Measurements from ENCODE around the gene FAM13B. TPM values are rescaled to one million over a fixed set of nuclear protein-coding genes. Genes with fewer than 3 reads are reported as not detected.

The FAM13B gene
- total and polyA plus RNA-seq, 7 donors = 4.2 to 9.4 (median 7.8) TPM

DNA sequence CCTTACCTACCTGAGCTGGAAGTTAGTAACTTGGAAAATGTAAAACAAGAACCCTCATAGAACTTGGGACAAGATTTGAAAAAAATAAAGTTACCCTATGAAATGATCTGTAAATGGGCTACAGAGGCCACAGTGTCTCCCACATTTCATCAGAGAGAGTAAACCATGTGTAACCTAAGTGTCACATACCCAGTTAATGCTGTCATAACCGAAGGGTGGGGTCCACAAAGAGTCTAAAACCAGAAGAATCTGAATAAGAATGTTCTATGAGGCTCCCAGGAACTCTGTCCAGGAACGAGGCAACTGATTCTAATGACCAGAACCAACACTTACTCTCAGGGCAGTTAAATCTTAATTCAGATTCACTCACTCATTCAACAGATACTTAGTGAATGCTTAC is 1.0 kb upstream of the FAM13B start:
- Histone ChIP-seq H3K9me3 (no peaks in the 10 kb centered on the region), H3K4me1 (peaks cover 37% of the 10 kb centered on the region), H3K27me3 (ENCODE audit: insufficient read depth in 3 of 3, low read length in 2 of 3) (no peaks in the 10 kb centered on the region), H3K36me3 (ENCODE audit: insufficient read depth in 1 of 2, low read depth in 1 of 2) (no peaks in the 10 kb centered on the region), H3K27ac (peak overlapping the region; percentile 97), H3K4me3 (peak overlapping the region; percentile 82)
- TF ChIP-seq CTCF (IDR thresholded peaks at IDR 0.05) = no peak
- DNase-seq (no peak), ATAC-seq (no peak)
- intact Hi-C loops (cut with DNase I) = no loop called here
- 47 to 60% (median 57%) methylated on average over 2 of the region's 2 CpGs for WGBS, 3 donors

DNA sequence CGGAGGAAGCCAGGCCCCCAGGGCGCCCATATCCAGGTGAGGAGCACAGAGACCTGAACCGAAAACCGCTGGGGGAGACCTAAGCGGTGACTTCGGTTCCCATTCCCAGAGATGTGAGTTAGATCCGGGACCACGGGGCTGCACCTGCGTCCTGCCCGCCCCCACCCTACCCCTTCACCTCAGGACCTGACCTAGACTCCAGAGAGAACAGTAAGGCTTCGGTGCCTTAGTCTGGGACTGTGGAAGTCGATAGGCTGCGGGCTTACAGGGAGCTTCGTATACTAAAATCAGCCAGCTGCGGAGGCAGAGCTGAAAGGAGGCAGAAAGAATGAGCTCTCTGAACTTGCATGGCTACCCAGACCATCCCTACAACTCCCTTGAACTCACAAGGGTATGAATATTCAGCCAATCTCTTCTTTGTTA is 518 bp upstream of the FAM13B start:
- H3K36me3 ChIP-seq (ENCODE audit: insufficient read depth in 1 of 2, low read depth in 1 of 2) = no peaks in the 10 kb centered on the region
- intact Hi-C loops (cut with DNase I) = no loop called here
- H3K4me3 ChIP-seq = peak overlapping the region; percentile 82
- no peaks in the 10 kb centered on the region for H3K9me3 ChIP-seq
- 2 to 3% (median 3%) methylated on average over 14 to 15 of the region's 15 CpGs for WGBS, 3 donors
- ATAC-seq (peak; percentile 22 to 49 (median 40)), DNase-seq (no peak)
- no peaks in the 10 kb centered on the region for H3K27me3 ChIP-seq (ENCODE audit: insufficient read depth in 3 of 3, low read length in 2 of 3)
- no peak for TF ChIP-seq CTCF (IDR thresholded peaks at IDR 0.05)
- H3K4me1 ChIP-seq = peaks cover 41% of the 10 kb centered on the region
- peak overlapping the region; percentile 97 for H3K27ac ChIP-seq

DNA sequence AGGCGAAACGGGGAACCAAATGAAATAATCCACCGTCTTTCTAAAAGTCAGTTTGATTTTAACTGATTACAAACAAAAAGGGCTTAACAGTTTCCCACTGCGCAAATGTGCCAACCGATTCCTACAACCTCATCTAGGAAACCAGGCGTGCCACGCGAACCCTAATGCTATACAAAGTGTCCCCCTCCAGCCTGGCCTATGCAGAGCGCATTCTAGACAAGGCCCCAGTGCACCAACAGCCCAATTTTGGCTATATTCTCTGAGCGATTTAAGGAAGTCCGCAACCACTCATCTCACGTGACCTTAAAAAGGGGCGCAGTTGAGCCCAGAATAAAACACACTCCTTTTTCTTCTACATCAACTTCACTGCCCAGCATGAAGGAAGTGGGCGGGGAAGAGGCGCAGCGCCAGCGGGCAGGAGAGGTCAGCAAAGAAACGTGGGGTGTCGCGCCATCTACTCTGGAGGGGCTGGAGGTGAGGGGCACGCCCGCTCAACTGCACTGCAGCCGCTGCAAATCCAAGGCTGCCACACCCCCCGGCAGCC is 779 bp downstream of the FAM13B start:
- Histone ChIP-seq H3K27ac (peak overlapping the region; percentile 97), H3K27me3 (ENCODE audit: insufficient read depth in 3 of 3, low read length in 2 of 3) (no peaks in the 10 kb centered on the region), H3K4me1 (peaks cover 46% of the 10 kb centered on the region), H3K4me3 (peak overlapping the region; percentile 82), H3K9me3 (no peaks in the 10 kb centered on the region), H3K36me3 (ENCODE audit: insufficient read depth in 1 of 2, low read depth in 1 of 2) (no peaks in the 10 kb centered on the region)
- TF ChIP-seq CTCF (IDR thresholded peaks at IDR 0.05) = no peak
- WGBS, 3 donors = 4 to 6% (median 5%) methylated on average over 24 of the region's 24 CpGs
- intact Hi-C loops (cut with DNase I) = no loop called here
- peak in 3 of 4 donors; percentile 33 to 52 (median 42) for ATAC-seq
- DNase-seq = peak; percentile 69 to 75

DNA sequence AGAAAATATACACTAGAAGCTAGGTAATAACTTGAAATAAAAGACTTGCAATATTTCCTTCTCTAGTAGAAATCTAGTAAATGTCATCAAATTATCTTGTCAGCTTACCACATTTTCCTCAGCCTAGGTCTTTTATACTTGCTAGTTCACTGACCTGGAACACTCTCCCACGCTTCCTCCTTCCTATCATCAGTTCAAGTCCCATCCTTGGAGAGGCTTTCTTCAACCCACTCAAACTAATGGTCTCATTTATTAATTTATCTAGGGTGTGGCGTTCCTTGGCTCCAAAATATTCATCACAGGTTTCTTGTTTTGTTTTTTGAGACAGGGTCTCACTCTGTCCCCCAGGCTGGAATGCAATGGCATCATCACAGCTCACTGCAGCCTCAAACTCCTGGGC is 2.9 kb downstream of the FAM13B start:
- intact Hi-C loops (cut with DNase I) = no loop called here

More for the DNA sequence above, 2.9 kb downstream of the FAM13B start:
- 85 to 90% (median 85%) methylated on average over 2 of the region's 2 CpGs for WGBS, 3 donors
- ATAC-seq (no peak), DNase-seq (no peak)
- H3K27me3 ChIP-seq (ENCODE audit: insufficient read depth in 3 of 3, low read length in 2 of 3) = no peaks in the 10 kb centered on the region
- H3K4me1 ChIP-seq = peaks cover 53% of the 10 kb centered on the region
- no peak overlapping the region for H3K4me3 ChIP-seq
- no peak overlapping the region for H3K27ac ChIP-seq
- H3K36me3 ChIP-seq (ENCODE audit: insufficient read depth in 1 of 2, low read depth in 1 of 2) = no peaks in the 10 kb centered on the region
- H3K9me3 ChIP-seq = no peaks in the 10 kb centered on the region
- no peak for TF ChIP-seq CTCF (IDR thresholded peaks at IDR 0.05)

Measured in psoas muscle (tissue), 8 donors.